ENCODE results near the gene MEX3A. TPM values are rescaled to one million over a fixed set of nuclear protein-coding genes. Genes with fewer than 3 reads are reported as not detected.

Gene MEX3A
- total RNA-seq, 4 donors from 2014 or later = 0.56 to 0.96 (median 0.66) TPM

DNA sequence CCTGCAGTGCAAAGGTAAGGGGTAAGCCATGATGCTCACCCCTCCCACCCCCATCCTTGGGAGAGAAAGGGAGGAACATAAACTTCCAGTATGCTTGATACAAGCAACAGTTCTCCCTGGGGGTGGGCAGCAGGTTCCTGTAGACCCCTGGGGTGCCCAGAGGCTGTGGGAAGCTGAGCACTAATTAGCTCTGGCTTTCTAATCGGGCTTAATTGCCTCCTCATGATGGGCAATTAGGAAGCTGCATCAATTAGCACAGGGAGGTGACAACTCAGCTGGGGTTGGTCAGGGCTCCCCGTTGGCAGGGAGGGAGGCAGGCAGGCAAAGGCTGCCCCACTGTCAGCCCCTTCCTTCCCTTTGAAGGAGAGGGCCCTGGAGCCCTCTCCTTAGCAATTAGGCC is 16.5 kb upstream of the MEX3A start:
- TF ChIP-seq, protein P1, sequence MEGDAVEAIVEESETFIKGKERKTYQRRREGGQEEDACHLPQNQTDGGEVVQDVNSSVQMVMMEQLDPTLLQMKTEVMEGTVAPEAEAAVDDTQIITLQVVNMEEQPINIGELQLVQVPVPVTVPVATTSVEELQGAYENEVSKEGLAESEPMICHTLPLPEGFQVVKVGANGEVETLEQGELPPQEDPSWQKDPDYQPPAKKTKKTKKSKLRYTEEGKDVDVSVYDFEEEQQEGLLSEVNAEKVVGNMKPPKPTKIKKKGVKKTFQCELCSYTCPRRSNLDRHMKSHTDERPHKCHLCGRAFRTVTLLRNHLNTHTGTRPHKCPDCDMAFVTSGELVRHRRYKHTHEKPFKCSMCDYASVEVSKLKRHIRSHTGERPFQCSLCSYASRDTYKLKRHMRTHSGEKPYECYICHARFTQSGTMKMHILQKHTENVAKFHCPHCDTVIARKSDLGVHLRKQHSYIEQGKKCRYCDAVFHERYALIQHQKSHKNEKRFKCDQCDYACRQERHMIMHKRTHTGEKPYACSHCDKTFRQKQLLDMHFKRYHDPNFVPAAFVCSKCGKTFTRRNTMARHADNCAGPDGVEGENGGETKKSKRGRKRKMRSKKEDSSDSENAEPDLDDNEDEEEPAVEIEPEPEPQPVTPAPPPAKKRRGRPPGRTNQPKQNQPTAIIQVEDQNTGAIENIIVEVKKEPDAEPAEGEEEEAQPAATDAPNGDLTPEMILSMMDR (IDR thresholded peaks at IDR 0.05) = no peak
- no peak for DNase-seq (ENCODE audit: low spot score)
- no peak for ATAC-seq (ENCODE audit: low FRiP score)

DNA sequence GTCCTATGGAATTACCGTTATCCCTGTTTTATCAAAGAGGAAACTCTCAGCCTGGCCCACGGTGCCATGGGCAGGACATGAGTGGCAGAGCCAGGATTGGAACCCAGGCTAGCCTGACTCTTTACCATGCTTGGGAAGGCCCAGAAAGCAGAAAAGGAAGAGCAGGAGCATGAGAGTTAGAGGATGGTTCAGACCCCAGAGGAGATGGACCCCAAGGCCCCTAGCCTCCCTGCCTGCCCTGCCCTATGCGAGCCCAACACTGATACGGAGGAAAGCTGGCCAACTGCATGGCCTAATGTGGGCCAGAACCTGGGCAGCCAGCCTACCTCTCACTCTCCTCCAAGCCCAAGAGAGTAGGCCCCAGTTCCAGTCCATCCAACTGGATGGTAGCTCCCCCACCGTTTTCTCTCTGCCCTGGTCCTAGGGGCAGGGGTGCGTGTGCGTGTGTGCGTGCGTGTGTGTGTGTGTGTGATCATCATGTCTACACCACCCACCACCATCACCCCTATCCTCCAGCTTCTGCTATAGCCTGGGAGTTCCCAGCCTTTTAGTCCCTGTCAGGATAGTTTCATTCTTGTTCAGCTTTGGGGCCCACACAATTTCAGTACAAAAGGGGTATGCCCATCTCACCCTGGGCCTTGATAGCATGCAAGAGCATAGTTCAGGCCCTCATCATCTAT is 15.4 kb upstream of the MEX3A start:
- ATAC-seq (ENCODE audit: low FRiP score) = no peak
- TF ChIP-seq, protein P1 (IDR thresholded peaks at IDR 0.05) = no peak

DNA sequence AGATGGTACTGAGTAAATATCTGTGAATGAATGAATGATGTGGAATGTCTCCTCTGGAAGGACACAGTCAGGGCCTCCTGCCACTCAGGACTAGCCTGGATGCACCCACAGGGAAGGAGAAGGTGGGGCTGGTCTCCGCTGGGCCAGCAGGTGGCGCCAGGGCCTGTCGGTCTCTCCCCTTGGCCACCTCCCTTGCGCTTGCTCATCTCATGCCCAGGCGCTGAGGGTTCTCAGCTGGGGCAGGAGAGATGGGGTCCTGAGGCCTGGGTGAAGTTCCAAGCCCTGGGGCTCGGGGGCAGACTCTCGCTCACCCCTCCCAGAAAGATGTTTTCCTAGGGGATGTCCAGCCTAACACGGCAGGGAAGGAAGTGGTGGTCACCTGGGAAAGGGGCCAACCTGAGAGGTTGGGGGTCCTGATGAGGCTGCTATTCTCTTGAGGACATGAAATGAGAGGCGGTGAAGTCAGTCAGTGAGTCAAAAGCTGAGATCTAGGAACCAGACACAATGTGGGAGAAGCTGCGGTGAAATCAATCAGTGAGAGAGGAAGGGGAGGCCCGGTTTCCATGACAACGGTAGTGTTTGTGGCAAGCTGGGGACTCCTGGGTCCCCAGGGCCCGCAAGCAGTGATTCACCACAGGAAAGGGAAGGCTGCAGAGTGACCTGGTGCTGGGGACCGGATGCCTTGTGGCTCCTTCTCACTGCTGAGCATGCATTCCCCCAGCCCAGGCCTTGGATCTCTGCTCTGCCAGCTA is 14.6 kb upstream of the MEX3A start:
- peak; percentile 84 for ATAC-seq (ENCODE audit: low FRiP score)
- TF ChIP-seq, protein P1 (IDR thresholded peaks at IDR 0.05) = peak in 2 of 3 donors; percentile 15 to 86
- DNase-seq (ENCODE audit: low spot score) = peak; percentile 72

More for the DNA sequence above, 15.4 kb upstream of the MEX3A start:
- DNase-seq (ENCODE audit: low spot score) = no peak

DNA sequence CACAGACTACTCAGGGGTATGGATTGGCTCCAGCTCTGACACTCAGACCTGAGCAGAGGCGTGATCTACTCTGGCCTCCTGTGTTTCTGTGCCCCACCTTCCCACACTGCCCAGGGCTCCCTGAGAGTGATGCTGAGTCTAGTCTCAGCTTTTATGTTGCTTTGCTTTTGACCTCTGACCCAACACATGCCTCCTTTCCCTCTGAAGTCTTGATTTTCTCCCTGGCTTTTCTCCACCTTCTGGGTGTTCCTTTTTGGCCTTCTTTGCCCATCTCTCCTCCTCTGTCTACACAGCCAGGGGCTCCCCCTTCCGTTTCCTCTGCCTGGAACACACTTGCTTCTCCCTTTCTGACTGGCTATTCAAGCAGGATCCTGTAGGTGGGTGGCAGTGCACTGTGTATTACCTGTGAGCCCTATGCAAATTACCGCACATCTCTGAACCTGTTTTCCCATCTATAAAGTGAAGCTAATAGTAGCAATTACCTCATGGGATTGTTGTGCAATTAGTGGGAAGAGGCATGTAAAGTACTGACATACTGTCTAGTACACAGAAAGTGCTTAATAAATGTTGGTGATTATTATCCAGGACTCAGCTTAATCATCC is 13.7 kb upstream of the MEX3A start:
- no peak for DNase-seq (ENCODE audit: low spot score)
- TF ChIP-seq, protein P1 (IDR thresholded peaks at IDR 0.05) = no peak
- ATAC-seq (ENCODE audit: low FRiP score) = peak; percentile 19

DNA sequence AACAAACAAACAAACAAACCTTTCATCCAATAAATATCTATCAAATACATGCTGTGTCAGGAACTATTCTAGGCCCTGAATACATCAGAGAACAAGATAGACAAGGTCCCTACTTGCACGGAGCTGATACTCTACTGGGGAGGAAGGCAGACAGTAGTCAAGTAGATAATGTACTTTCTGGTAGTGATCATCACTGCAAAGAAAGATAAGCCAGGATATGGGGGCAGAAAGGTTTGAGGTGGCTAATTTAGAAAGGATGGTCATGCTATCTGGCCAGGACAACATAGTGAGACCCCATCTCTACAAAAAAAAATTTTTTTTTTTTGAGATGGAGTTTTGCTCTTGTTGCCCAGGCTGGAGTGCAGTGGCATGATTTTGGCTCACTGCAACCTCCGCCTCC is 9.3 kb upstream of the MEX3A start:
- DNase-seq (ENCODE audit: low spot score) = no peak
- TF ChIP-seq, protein P1 (IDR thresholded peaks at IDR 0.05) = no peak
- no peak for ATAC-seq (ENCODE audit: low FRiP score)

DNA sequence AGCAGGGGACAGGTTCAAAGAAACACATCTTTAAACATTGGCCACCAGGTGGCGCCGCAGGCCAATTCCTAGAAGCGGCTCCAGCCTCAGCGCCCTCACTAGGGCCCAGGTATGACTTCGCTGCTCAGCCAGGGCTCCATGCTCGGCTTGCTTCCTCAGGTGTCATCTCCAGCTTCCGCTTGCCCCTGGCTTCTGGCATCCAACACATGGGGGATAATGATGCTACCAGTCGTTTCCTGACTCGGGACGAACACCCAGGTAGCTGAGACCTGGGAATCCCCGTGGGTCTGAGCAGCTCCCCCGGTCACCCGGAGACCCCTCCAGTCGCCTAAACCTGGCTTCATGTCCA is 8.5 kb upstream of the MEX3A start:
- ATAC-seq (ENCODE audit: low FRiP score) = peak; percentile 69
- TF ChIP-seq, protein P1 (IDR thresholded peaks at IDR 0.05) = peak in 1 of 3 donors; percentile 60
- peak; percentile 94 for DNase-seq (ENCODE audit: low spot score)
